Measurements from ENCODE around the gene ITPRIP. TPM values are rescaled to one million over a fixed set of nuclear protein-coding genes. Genes with fewer than 3 reads are reported as not detected.

The ITPRIP gene
- total RNA-seq, 1 donor from 2014 or later = 34.8 TPM

DNA sequence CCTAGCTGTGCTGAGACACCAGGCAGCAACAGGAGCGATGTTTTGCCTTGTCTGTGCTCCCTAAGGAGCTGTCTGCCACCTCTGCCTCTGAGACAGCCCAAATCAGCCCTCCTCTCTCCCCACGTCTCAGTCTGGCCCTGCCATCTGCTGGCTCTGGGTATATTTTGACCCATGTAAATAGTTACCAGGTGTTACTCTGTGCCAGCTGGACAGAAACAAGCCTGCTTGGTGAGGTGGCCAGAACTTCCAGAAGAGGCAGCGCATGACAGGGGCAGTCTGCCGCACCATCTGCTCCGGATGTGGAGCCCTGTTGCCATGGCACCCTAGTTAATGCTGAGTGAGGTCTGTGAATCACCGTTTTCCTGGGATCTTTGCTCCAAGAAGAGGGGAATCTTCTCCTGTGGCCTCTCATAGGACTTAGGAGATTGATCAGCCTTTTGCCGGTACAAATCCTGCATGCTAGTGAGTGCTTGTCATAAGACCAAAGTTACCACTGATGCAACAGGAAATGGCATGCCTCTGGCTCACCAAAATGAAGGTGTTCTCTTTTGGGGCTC, 37.5 kb downstream of the ITPRIP start:
- TF ChIP-seq, protein P1, sequence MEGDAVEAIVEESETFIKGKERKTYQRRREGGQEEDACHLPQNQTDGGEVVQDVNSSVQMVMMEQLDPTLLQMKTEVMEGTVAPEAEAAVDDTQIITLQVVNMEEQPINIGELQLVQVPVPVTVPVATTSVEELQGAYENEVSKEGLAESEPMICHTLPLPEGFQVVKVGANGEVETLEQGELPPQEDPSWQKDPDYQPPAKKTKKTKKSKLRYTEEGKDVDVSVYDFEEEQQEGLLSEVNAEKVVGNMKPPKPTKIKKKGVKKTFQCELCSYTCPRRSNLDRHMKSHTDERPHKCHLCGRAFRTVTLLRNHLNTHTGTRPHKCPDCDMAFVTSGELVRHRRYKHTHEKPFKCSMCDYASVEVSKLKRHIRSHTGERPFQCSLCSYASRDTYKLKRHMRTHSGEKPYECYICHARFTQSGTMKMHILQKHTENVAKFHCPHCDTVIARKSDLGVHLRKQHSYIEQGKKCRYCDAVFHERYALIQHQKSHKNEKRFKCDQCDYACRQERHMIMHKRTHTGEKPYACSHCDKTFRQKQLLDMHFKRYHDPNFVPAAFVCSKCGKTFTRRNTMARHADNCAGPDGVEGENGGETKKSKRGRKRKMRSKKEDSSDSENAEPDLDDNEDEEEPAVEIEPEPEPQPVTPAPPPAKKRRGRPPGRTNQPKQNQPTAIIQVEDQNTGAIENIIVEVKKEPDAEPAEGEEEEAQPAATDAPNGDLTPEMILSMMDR (IDR thresholded peaks at IDR 0.05; ENCODE audit: insufficient read depth, low read length, poor library complexity, severe bottlenecking) = peak; percentile 17
- no peaks in the 10 kb centered on the region for H3K27me3 ChIP-seq (ENCODE audit: control insufficient read depth, insufficient read depth, low read length)
- peak; percentile 97 for DNase-seq (ENCODE audit: low read depth)

DNA sequence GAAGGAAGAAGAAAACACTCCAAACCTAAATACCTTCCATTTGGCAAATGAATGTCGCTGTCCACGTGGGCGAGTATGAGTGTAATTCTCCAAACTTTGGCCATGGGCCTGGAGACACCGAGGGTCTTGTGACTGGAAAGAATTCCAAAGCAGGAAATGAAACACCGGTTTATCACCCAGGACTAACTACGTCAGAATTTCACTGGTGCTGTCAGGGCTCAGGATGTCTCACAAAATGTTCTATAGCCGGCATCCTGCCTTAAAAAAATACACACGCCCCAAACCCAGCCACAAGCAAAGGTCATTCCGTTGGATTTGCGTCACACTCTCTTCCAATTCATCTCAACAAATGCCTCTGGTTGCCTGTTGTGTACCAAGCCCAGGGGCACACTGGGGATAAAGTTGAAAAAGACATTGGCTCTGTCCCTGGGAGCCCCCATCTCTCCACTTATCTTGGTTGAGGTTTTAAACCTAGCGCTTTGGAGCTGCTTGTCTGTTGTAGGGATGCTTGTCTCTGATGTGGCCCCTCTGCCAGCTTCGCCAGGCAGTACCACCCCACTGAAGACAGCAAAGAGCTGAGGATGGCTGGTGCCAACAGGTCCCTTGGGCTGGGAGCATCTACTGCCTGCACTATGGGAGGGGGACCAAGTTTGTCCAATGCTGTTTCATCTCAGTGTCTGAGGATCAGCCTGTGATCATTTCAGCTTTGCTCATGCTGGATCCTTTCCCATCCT, 38.1 kb downstream of the ITPRIP start:
- TF ChIP-seq, protein P1 (IDR thresholded peaks at IDR 0.05; ENCODE audit: insufficient read depth, low read length, poor library complexity, severe bottlenecking) = no peak
- H3K27me3 ChIP-seq (ENCODE audit: control insufficient read depth, insufficient read depth, low read length) = no peaks in the 10 kb centered on the region
- no peak for DNase-seq (ENCODE audit: low read depth)
- no peak overlapping the region for H3K4me3 ChIP-seq (ENCODE audit: low read depth, low read length)
- H3K36me3 ChIP-seq (ENCODE audit: control insufficient read depth, insufficient read depth, low read length) = no peaks in the 10 kb centered on the region

More for the DNA sequence above, 37.5 kb downstream of the ITPRIP start:
- Histone ChIP-seq H3K4me3 (ENCODE audit: low read depth, low read length) (no peak overlapping the region), H3K36me3 (ENCODE audit: control insufficient read depth, insufficient read depth, low read length) (no peaks in the 10 kb centered on the region)

DNA sequence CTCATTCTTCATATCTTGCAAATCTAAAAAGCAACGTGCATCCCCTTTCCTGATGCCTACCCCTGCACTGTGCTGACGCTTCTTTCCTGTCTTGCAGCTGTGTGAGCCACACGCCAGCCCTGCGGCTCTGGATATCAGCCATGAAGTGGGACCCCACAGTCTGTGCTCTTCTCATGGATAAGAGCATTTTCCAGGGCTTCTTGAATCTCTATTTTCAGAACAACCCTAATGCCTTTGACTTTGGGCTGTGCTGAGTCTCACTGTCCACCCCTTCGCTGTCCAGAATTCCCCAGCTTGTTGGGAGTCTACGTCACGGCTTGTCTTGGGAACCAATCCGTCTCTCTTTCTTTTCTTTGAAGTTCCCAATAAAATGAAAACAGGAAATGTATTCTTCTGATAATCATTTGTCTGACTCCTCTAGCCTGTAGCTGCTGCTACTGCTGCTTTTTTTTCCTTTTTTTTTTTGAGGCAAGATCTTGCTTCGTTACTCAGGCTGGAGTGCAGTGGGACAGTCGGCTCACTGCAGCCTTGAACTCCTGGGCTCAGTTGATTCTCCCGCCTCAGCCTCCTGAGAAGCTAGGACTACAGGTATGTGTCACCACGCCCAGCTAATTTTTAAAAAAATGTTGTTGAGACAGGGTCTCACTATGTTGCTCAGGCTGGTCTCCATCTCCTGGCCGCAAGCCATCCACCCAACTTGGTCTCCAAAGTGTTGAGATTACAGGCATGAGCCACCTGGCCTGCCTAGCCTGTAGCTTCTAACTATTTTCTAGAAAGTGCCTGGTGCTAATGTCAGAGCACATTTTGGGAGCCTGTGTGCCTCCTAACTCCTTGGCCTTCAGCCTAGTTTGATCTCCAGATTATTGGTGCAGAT, 39.0 kb downstream of the ITPRIP start:
- TF ChIP-seq, protein P1 (IDR thresholded peaks at IDR 0.05; ENCODE audit: insufficient read depth, low read length, poor library complexity, severe bottlenecking) = no peak
- no peaks in the 10 kb centered on the region for H3K27me3 ChIP-seq (ENCODE audit: control insufficient read depth, insufficient read depth, low read length)
- DNase-seq (ENCODE audit: low read depth) = no peak
- H3K4me3 ChIP-seq (ENCODE audit: low read depth, low read length) = no peak overlapping the region
- H3K36me3 ChIP-seq (ENCODE audit: control insufficient read depth, insufficient read depth, low read length) = no peaks in the 10 kb centered on the region

DNA sequence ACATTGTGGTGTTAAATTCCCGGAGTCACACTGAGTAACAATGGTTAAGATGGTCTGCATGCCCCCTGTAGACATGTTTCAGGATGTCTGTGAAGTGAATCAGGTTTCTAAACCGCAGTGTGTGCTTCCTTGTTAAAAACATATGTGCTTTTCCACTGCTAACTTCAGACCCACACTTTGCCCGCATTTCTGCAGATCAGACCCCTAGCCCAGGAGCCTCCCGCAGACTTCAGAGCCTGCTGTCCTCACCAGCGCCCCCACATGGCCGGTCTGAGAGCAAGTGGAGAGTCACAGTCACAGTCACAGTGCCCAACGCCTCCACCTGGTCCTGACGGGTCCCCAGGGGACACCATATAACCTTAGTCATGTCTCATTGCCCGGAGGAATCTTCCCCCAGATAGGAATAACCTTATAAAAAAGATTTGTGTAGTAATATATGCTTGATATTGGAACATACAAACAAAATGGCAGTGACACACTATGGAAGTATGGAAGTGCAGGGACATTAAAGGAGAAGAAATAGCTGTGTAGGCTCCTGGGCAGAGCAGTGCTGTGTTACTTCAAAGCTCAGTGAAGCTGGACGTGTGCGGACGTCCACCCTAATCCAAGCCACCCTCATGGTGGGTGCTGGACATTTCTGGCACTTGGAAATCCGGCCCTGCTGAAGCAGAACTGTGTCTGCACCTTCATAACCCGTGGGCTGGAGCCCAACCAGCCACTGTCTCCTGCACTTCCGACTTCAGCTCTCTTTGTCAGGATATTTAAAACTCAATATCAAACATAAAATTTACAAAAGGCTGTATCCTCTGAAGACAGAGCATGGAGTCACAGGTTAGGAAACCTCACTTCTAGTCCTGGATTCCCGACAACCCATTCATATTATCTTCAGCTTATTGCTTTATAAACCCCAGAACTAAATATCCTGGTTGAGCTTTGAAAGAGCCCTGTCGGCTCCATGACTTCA, 40.3 kb downstream of the ITPRIP start:
- no peaks in the 10 kb centered on the region for H3K27me3 ChIP-seq (ENCODE audit: control insufficient read depth, insufficient read depth, low read length)
- H3K4me3 ChIP-seq (ENCODE audit: low read depth, low read length) = no peak overlapping the region
- TF ChIP-seq, protein P1 (IDR thresholded peaks at IDR 0.05; ENCODE audit: insufficient read depth, low read length, poor library complexity, severe bottlenecking) = peak; percentile 67
- DNase-seq (ENCODE audit: low read depth) = no peak
- H3K36me3 ChIP-seq (ENCODE audit: control insufficient read depth, insufficient read depth, low read length) = no peaks in the 10 kb centered on the region

DNA sequence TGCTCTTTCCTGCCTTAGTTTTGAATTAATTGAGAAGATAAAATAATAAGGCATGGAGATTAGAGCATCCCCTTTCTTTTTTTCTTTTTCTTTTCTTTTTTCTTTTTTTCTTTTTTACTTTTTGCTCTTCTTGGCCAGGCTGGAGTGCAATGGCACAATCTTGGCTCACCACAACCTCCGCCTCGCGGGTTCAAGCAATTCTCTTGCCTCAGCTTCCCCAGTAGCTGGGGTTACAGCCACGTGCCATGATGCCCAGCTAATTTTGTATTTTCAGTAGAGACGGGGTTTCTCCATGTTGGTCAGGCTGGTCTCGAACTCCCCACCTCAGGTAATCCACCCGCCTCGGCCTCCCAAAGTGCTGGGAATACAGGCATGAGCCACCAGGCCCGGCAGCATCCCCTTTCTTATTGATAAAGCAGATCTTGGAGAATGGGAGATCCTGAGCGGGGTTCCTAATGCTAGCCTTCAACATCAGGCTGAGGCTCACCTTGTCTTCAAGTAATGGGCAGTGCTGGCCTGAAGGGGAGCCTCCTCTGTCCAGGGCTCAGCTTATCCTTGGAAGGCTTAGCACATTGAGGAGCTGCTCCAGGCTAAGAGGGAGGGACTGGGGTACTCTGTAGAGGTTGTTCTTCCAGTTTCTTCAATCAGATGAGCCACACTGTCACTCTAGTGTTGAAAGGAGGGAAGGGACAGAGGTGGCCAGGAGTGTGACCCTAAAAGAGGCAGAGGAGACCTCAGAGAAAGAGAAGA, 41.4 kb downstream of the ITPRIP start:
- no peaks in the 10 kb centered on the region for H3K36me3 ChIP-seq (ENCODE audit: control insufficient read depth, insufficient read depth, low read length)

More for the DNA sequence above, 41.4 kb downstream of the ITPRIP start:
- TF ChIP-seq, protein P1 (IDR thresholded peaks at IDR 0.05; ENCODE audit: insufficient read depth, low read length, poor library complexity, severe bottlenecking) = no peak
- Histone ChIP-seq H3K27me3 (ENCODE audit: control insufficient read depth, insufficient read depth, low read length) (no peaks in the 10 kb centered on the region), H3K4me3 (ENCODE audit: low read depth, low read length) (no peak overlapping the region)
- DNase-seq (ENCODE audit: low read depth) = no peak

Data from kidney epithelial cell (primary cell).